Muscle layer of duodenum (tissue), 2 donors: ENCODE data around the gene GSAP.

ENCODE experiments used
- H3K27ac ChIP-seq: one replicate; pipeline ENCODE4 v1.7.0; 2013; ENCODE audit warnings: mild to moderate bottlenecking, low read length
- H3K27me3 ChIP-seq: one replicate; pipeline ENCODE4 v1.7.0; 2013; ENCODE audit warnings: low read depth, mild to moderate bottlenecking, control low read depth, low read length
- H3K36me3 ChIP-seq, 2 donors: one replicate each; pipeline ENCODE4 v1.7.0; 2013; ENCODE audit warnings: low read length in 2 of 2, control low read depth in 1 of 2, mild to moderate bottlenecking in 1 of 2; ENCODE audit not compliant: insufficient read depth in 2 of 2, control insufficient read depth in 1 of 2
- H3K4me1 ChIP-seq, 2 donors: one replicate each; pipeline ENCODE4 v1.7.0; 2013; ENCODE audit warnings: low read length in 2 of 2, mild to moderate bottlenecking in 2 of 2, control low read depth in 1 of 2, moderate library complexity in 1 of 2; ENCODE audit not compliant: insufficient read depth in 2 of 2, control insufficient read depth in 1 of 2
- H3K4me3 ChIP-seq, 2 donors: one replicate each; pipeline ENCODE4 v1.7.0; 2013; ENCODE audit warnings: low read length in 2 of 2, low read depth in 1 of 2, mild to moderate bottlenecking in 1 of 2
- H3K9me3 ChIP-seq, 2 donors: one replicate each; pipeline ENCODE4 v1.7.0; 2013; ENCODE audit warnings: low read length in 2 of 2, control low read depth in 1 of 2, mild to moderate bottlenecking in 1 of 2; ENCODE audit not compliant: control insufficient read depth in 1 of 2
- donor health status: healthy.

The GSAP gene

GRCh38 chr7:77438131-77438530 lies 22.0 kb upstream of the GSAP start:
- Histone ChIP-seq H3K4me3 (no peak overlapping the region), H3K4me1 (no peaks in the 10 kb centered on the region), H3K9me3 (no peaks in the 10 kb centered on the region), H3K27ac (no peak overlapping the region), H3K27me3 (no peaks in the 10 kb centered on the region), H3K36me3 (no peaks in the 10 kb centered on the region)

GRCh38 chr7:77434570-77435275 lies 18.6 kb upstream of the GSAP start:
- Histone ChIP-seq H3K27me3 (no peaks in the 10 kb centered on the region), H3K9me3 (no peaks in the 10 kb centered on the region), H3K4me1 (no peaks in the 10 kb centered on the region), H3K27ac (no peak overlapping the region), H3K4me3 (no peak overlapping the region), H3K36me3 (no peaks in the 10 kb centered on the region)

- H3K4me1 ChIP-seq = no peaks in the 10 kb centered on the region
- H3K36me3 ChIP-seq = no peaks in the 10 kb centered on the region
- H3K9me3 ChIP-seq = no peaks in the 10 kb centered on the region
- H3K4me3 ChIP-seq = no peak overlapping the region
- H3K27me3 ChIP-seq = no peaks in the 10 kb centered on the region
- H3K27ac ChIP-seq = no peak overlapping the region
Measured at GRCh38 chr7:77433901-77434300, 17.8 kb upstream of the GSAP start.

- H3K27ac ChIP-seq = no peak overlapping the region
- no peaks in the 10 kb centered on the region for H3K9me3 ChIP-seq
- H3K4me3 ChIP-seq = no peak overlapping the region
- no peaks in the 10 kb centered on the region for H3K36me3 ChIP-seq
- H3K4me1 ChIP-seq = peaks cover under 1 to 5% of the 10 kb centered on the region in 2 donors
- no peaks in the 10 kb centered on the region for H3K27me3 ChIP-seq
Measured at GRCh38 chr7:77430927-77431326, 14.8 kb upstream of the GSAP start.

- H3K4me1 ChIP-seq = peaks cover 5% of the 10 kb centered on the region in 2 donors
- no peaks in the 10 kb centered on the region for H3K9me3 ChIP-seq
- no peaks in the 10 kb centered on the region for H3K36me3 ChIP-seq
- H3K27ac ChIP-seq = no peak overlapping the region
- no peaks in the 10 kb centered on the region for H3K27me3 ChIP-seq
- H3K4me3 ChIP-seq = no peak overlapping the region
Measured at GRCh38 chr7:77428777-77429231, 12.7 kb upstream of the GSAP start.

- H3K36me3 ChIP-seq = no peaks in the 10 kb centered on the region
- H3K4me1 ChIP-seq = peaks cover 5% of the 10 kb centered on the region in 2 donors
- H3K27ac ChIP-seq = peak overlapping the region; percentile 13
- H3K4me3 ChIP-seq = no peak overlapping the region
- no peaks in the 10 kb centered on the region for H3K9me3 ChIP-seq
- H3K27me3 ChIP-seq = no peaks in the 10 kb centered on the region
Measured at GRCh38 chr7:77427996-77428603, 12.0 kb upstream of the GSAP start.

- no peaks in the 10 kb centered on the region for H3K9me3 ChIP-seq
- no peaks in the 10 kb centered on the region for H3K36me3 ChIP-seq
- H3K4me1 ChIP-seq = peaks cover 5% of the 10 kb centered on the region in 2 donors
- peak overlapping the region; percentile 53 for H3K27ac ChIP-seq
- H3K27me3 ChIP-seq = no peaks in the 10 kb centered on the region
- peak overlapping the region in 1 of 2 donors; percentile 7 for H3K4me3 ChIP-seq
Measured at GRCh38 chr7:77426521-77427051, 10.4 kb upstream of the GSAP start.

- peaks cover 5% of the 10 kb centered on the region in 2 donors for H3K4me1 ChIP-seq
Measured at GRCh38 chr7:77426052-77426404, 9.9 kb upstream of the GSAP start.

GRCh38 chr7:77425101-77426051 lies 9.2 kb upstream of the GSAP start:
- Histone ChIP-seq H3K27ac (no peak overlapping the region), H3K4me1 (peaks cover 5% of the 10 kb centered on the region in 2 donors), H3K4me3 (no peak overlapping the region)

More at GRCh38 chr7:77426052-77426404, 9.9 kb upstream of the GSAP start:
- H3K27ac ChIP-seq = peak overlapping the region; percentile 53
- no peaks in the 10 kb centered on the region for H3K9me3 ChIP-seq
- H3K4me3 ChIP-seq = peak overlapping the region in 1 of 2 donors; percentile 7
- H3K36me3 ChIP-seq = no peaks in the 10 kb centered on the region
- H3K27me3 ChIP-seq = no peaks in the 10 kb centered on the region

GRCh38 chr7:77422500-77422899 lies 6.4 kb upstream of the GSAP start:
- no peaks in the 10 kb centered on the region for H3K9me3 ChIP-seq
- no peaks in the 10 kb centered on the region for H3K27me3 ChIP-seq
- H3K36me3 ChIP-seq = no peaks in the 10 kb centered on the region
- H3K4me1 ChIP-seq = peaks cover 5% of the 10 kb centered on the region in 2 donors
- H3K27ac ChIP-seq = no peak overlapping the region
- no peak overlapping the region for H3K4me3 ChIP-seq

More at GRCh38 chr7:77425101-77426051, 9.2 kb upstream of the GSAP start:
- Histone ChIP-seq H3K36me3 (no peaks in the 10 kb centered on the region), H3K9me3 (no peaks in the 10 kb centered on the region), H3K27me3 (no peaks in the 10 kb centered on the region)
